ENCODE measurements around the gene UBAC1.

DNA sequence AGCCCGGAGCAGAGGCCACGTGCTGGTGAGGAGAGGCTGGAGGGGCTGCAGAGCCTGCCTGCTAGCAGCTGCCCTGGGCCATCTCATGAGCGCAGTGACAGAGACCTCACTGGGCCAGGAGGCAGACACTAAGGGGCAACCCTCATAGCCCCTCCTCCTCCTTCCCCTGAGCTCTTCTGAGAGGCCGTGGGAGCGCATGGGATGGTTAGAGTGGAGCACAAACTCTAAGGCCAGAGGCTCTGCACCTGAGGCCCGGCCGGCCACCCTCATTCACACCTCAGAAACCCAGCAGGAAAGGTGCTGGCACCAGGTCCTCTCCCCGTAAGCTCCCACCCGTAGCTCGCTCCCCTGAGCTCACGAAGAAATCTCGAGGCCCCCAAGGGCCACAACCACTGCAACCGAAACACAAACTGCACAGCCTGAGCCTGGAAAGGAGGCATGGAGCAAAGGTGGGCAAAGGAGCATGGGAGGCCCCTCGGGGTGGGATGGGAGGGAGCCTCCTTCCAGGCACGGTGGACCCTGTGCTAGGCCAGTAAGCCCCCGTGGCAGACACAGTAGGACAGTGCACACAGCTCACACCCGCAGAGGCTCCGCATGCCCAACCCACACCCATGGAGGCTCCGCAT is 71.5 kb downstream of the UBAC1 start:
- no peak for TF ChIP-seq SIN3A (IDR thresholded peaks at IDR 0.05; ENCODE audit: borderline replicate concordance, insufficient read depth, low read length)
- no peak for TF ChIP-seq TAF1 (IDR thresholded peaks at IDR 0.05; ENCODE audit: borderline replicate concordance, insufficient read depth, low read length)
- TF ChIP-seq, protein P1, sequence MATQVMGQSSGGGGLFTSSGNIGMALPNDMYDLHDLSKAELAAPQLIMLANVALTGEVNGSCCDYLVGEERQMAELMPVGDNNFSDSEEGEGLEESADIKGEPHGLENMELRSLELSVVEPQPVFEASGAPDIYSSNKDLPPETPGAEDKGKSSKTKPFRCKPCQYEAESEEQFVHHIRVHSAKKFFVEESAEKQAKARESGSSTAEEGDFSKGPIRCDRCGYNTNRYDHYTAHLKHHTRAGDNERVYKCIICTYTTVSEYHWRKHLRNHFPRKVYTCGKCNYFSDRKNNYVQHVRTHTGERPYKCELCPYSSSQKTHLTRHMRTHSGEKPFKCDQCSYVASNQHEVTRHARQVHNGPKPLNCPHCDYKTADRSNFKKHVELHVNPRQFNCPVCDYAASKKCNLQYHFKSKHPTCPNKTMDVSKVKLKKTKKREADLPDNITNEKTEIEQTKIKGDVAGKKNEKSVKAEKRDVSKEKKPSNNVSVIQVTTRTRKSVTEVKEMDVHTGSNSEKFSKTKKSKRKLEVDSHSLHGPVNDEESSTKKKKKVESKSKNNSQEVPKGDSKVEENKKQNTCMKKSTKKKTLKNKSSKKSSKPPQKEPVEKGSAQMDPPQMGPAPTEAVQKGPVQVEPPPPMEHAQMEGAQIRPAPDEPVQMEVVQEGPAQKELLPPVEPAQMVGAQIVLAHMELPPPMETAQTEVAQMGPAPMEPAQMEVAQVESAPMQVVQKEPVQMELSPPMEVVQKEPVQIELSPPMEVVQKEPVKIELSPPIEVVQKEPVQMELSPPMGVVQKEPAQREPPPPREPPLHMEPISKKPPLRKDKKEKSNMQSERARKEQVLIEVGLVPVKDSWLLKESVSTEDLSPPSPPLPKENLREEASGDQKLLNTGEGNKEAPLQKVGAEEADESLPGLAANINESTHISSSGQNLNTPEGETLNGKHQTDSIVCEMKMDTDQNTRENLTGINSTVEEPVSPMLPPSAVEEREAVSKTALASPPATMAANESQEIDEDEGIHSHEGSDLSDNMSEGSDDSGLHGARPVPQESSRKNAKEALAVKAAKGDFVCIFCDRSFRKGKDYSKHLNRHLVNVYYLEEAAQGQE (IDR thresholded peaks at IDR 0.05; ENCODE audit: insufficient read depth in 1 of 2, low read depth in 2 of 2, low read length in 2 of 2), result no peak
- TF ChIP-seq POLR2AphosphoS5 (IDR thresholded peaks at IDR 0.05; ENCODE audit: low read depth, low read length), result no peak

Data from PFSK-1 (cell line).